ENCODE data around the gene RILPL1.
"Not testable (repeated sequence)": the region's sequence is repeated elsewhere in the genome, so short reads cannot be mapped to it uniquely, and the experiment has no call there.

- not testable (repeated sequence) for TF ChIP-seq CTCF (IDR thresholded peaks at IDR 0.05; ENCODE audit: poor library complexity); EZH2phosphoT487 (IDR thresholded peaks at IDR 0.05; ENCODE audit: low read depth, severe bottlenecking, unreplicated experiment)
These were observed 21.3 kb upstream of the RILPL1 start for GRCh38 chr12:123554843-123555242.

Measured in hepatocyte (in vitro differentiated cells).